ENCODE results near the gene RGS2.

Gene RGS2

DNA sequence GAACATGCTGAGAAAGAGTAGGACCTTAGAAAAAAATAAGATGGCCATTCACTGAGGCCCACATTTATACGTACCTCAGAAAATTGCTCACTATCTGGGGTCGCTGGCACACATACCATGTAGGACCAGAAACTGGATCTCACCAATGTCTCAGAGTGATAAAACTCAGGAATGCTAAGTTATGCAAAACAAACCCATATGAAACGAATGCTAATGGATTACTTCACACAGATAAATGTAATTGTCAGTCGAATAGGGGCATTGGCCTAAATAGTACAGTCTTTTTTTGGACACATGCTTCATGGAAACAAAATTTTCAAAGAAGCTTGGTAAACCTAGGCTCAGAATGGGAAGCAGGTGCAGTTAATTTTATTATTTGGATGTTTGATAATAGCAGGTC, 32.6 kb upstream of the RGS2 start:
- Histone ChIP-seq H3K79me1 (ENCODE audit: low read length) (no peaks in the 10 kb centered on the region), H4K5ac (ENCODE audit: low read length) (no peak overlapping the region), H4K8ac (ENCODE audit: low read depth, low read length) (no peak overlapping the region), H3K27me3 (ENCODE audit: insufficient read depth, low read length, poor library complexity) (no peaks in the 10 kb centered on the region), H3K4ac (ENCODE audit: low read depth, low read length) (no peak overlapping the region), H3K56ac (ENCODE audit: low read length) (no peak overlapping the region), H2BK120ac (ENCODE audit: low read depth, low read length) (no peak overlapping the region), H3K23ac (ENCODE audit: low read length) (no peak overlapping the region), H3K27ac (ENCODE audit: low read depth, low read length) (no peak overlapping the region), H3K4me2 (ENCODE audit: low read length) (no peak overlapping the region), H3K79me2 (ENCODE audit: control insufficient read depth, insufficient read depth, low read length) (no peaks in the 10 kb centered on the region), H2BK5ac (ENCODE audit: low read length) (no peak overlapping the region), H3K4me3 (ENCODE audit: low read length) (no peak overlapping the region), H3K36me3 (ENCODE audit: control insufficient read depth, insufficient read depth, low read length) (no peaks in the 10 kb centered on the region), H2BK15ac (replicated peaks; ENCODE audit: low read depth) (no peak overlapping the region), H2AK5ac (ENCODE audit: low read length) (no peak overlapping the region), H3K9ac (ENCODE audit: low read length) (no peak overlapping the region), H3K4me1 (ENCODE audit: control insufficient read depth, low read depth, low read length) (no peaks in the 10 kb centered on the region), H3K18ac (ENCODE audit: low read length) (no peak overlapping the region)
- DNase-seq, result no peak
- WGBS (ENCODE audit: extremely low coverage, insufficient coverage, low lambda C conversion rate), result no CpG with 5 or more reads among the region's 4 CpGs

- Histone ChIP-seq H4K5ac (ENCODE audit: low read length) (no peak overlapping the region), H3K27me3 (ENCODE audit: insufficient read depth, low read length, poor library complexity) (no peaks in the 10 kb centered on the region), H3K18ac (ENCODE audit: low read length) (no peak overlapping the region), H3K4ac (ENCODE audit: low read depth, low read length) (no peak overlapping the region), H2AK5ac (ENCODE audit: low read length) (no peak overlapping the region), H3K9ac (ENCODE audit: low read length) (no peak overlapping the region), H3K79me2 (ENCODE audit: control insufficient read depth, insufficient read depth, low read length) (no peaks in the 10 kb centered on the region), H3K79me1 (ENCODE audit: low read length) (no peaks in the 10 kb centered on the region), H4K8ac (ENCODE audit: low read depth, low read length) (no peak overlapping the region), H3K27ac (ENCODE audit: low read depth, low read length) (no peak overlapping the region), H3K23ac (ENCODE audit: low read length) (no peak overlapping the region), H3K4me2 (ENCODE audit: low read length) (no peak overlapping the region), H3K36me3 (ENCODE audit: control insufficient read depth, insufficient read depth, low read length) (no peaks in the 10 kb centered on the region), H2BK120ac (ENCODE audit: low read depth, low read length) (no peak overlapping the region), H3K4me3 (ENCODE audit: low read length) (no peak overlapping the region), H2BK15ac (replicated peaks; ENCODE audit: low read depth) (no peak overlapping the region), H3K4me1 (ENCODE audit: control insufficient read depth, low read depth, low read length) (no peaks in the 10 kb centered on the region), H2BK5ac (ENCODE audit: low read length) (no peak overlapping the region), H3K56ac (ENCODE audit: low read length) (no peak overlapping the region)
- WGBS (ENCODE audit: extremely low coverage, insufficient coverage, low lambda C conversion rate), result no CpG with 5 or more reads among the region's 3 CpGs
- no peak for DNase-seq
Measured at GRCh38 chr1:192776998-192777397, 31.8 kb upstream of the RGS2 start.

- no peak overlapping the region for H3K18ac ChIP-seq (ENCODE audit: low read length)
- H2AK5ac ChIP-seq (ENCODE audit: low read length), result no peak overlapping the region
- no peak overlapping the region for H3K56ac ChIP-seq (ENCODE audit: low read length)
- H3K27me3 ChIP-seq (ENCODE audit: insufficient read depth, low read length, poor library complexity), result no peaks in the 10 kb centered on the region
- no peak overlapping the region for H2BK120ac ChIP-seq (ENCODE audit: low read depth, low read length)
- H4K8ac ChIP-seq (ENCODE audit: low read depth, low read length), result no peak overlapping the region
- H3K36me3 ChIP-seq (ENCODE audit: control insufficient read depth, insufficient read depth, low read length), result no peaks in the 10 kb centered on the region
- H4K5ac ChIP-seq (ENCODE audit: low read length), result no peak overlapping the region
- H3K23ac ChIP-seq (ENCODE audit: low read length), result no peak overlapping the region
- DNase-seq, result no peak
- no peak overlapping the region for H3K4me3 ChIP-seq (ENCODE audit: low read length)
- no peak overlapping the region for H3K27ac ChIP-seq (ENCODE audit: low read depth, low read length)
- no CpG with 5 or more reads among the region's 6 CpGs for WGBS (ENCODE audit: extremely low coverage, insufficient coverage, low lambda C conversion rate)
- H3K9ac ChIP-seq (ENCODE audit: low read length), result no peak overlapping the region
- no peaks in the 10 kb centered on the region for H3K79me1 ChIP-seq (ENCODE audit: low read length)
- H3K4ac ChIP-seq (ENCODE audit: low read depth, low read length), result no peak overlapping the region
- H2BK15ac ChIP-seq (replicated peaks; ENCODE audit: low read depth), result no peak overlapping the region
- no peaks in the 10 kb centered on the region for H3K79me2 ChIP-seq (ENCODE audit: control insufficient read depth, insufficient read depth, low read length)
- H2BK5ac ChIP-seq (ENCODE audit: low read length), result no peak overlapping the region
- H3K4me1 ChIP-seq (ENCODE audit: control insufficient read depth, low read depth, low read length), result no peaks in the 10 kb centered on the region
- H3K4me2 ChIP-seq (ENCODE audit: low read length), result no peak overlapping the region
Measured at GRCh38 chr1:192783791-192784190, 25.0 kb upstream of the RGS2 start.

GRCh38 chr1:192784397-192784796, 24.4 kb upstream of the RGS2 start:
- H3K4me2 ChIP-seq (ENCODE audit: low read length), result no peak overlapping the region
- no peaks in the 10 kb centered on the region for H3K36me3 ChIP-seq (ENCODE audit: control insufficient read depth, insufficient read depth, low read length)
- no peak for DNase-seq
- no peak overlapping the region for H2BK5ac ChIP-seq (ENCODE audit: low read length)
- no peak overlapping the region for H2BK120ac ChIP-seq (ENCODE audit: low read depth, low read length)
- 100% methylated on average over 1 of the region's 2 CpGs for WGBS (ENCODE audit: extremely low coverage, insufficient coverage, low lambda C conversion rate)
- H3K4me3 ChIP-seq (ENCODE audit: low read length), result no peak overlapping the region
- no peak overlapping the region for H2BK15ac ChIP-seq (replicated peaks; ENCODE audit: low read depth)
- H4K5ac ChIP-seq (ENCODE audit: low read length), result no peak overlapping the region
- no peak overlapping the region for H3K9ac ChIP-seq (ENCODE audit: low read length)
- no peaks in the 10 kb centered on the region for H3K79me1 ChIP-seq (ENCODE audit: low read length)
- H2AK5ac ChIP-seq (ENCODE audit: low read length), result no peak overlapping the region
- H3K27me3 ChIP-seq (ENCODE audit: insufficient read depth, low read length, poor library complexity), result no peaks in the 10 kb centered on the region
- no peak overlapping the region for H3K27ac ChIP-seq (ENCODE audit: low read depth, low read length)
- no peaks in the 10 kb centered on the region for H3K79me2 ChIP-seq (ENCODE audit: control insufficient read depth, insufficient read depth, low read length)
- H3K4me1 ChIP-seq (ENCODE audit: control insufficient read depth, low read depth, low read length), result no peaks in the 10 kb centered on the region
- H3K4ac ChIP-seq (ENCODE audit: low read depth, low read length), result no peak overlapping the region
- H3K23ac ChIP-seq (ENCODE audit: low read length), result no peak overlapping the region
- H3K56ac ChIP-seq (ENCODE audit: low read length), result no peak overlapping the region
- H3K18ac ChIP-seq (ENCODE audit: low read length), result no peak overlapping the region
- no peak overlapping the region for H4K8ac ChIP-seq (ENCODE audit: low read depth, low read length)

GRCh38 chr1:192786576-192786975, 22.3 kb upstream of the RGS2 start:
- Histone ChIP-seq H3K27ac (ENCODE audit: low read depth, low read length) (no peak overlapping the region), H2AK5ac (ENCODE audit: low read length) (no peak overlapping the region), H3K23ac (ENCODE audit: low read length) (no peak overlapping the region), H3K4me1 (ENCODE audit: control insufficient read depth, low read depth, low read length) (peaks cover 2% of the 10 kb centered on the region), H3K79me1 (ENCODE audit: low read length) (no peaks in the 10 kb centered on the region), H3K79me2 (ENCODE audit: control insufficient read depth, insufficient read depth, low read length) (no peaks in the 10 kb centered on the region), H2BK120ac (ENCODE audit: low read depth, low read length) (no peak overlapping the region), H2BK15ac (replicated peaks; ENCODE audit: low read depth) (no peak overlapping the region), H3K18ac (ENCODE audit: low read length) (no peak overlapping the region), H3K56ac (ENCODE audit: low read length) (no peak overlapping the region), H3K27me3 (ENCODE audit: insufficient read depth, low read length, poor library complexity) (no peaks in the 10 kb centered on the region), H3K4ac (ENCODE audit: low read depth, low read length) (no peak overlapping the region), H3K9ac (ENCODE audit: low read length) (no peak overlapping the region), H3K4me2 (ENCODE audit: low read length) (no peak overlapping the region), H3K4me3 (ENCODE audit: low read length) (no peak overlapping the region), H2BK5ac (ENCODE audit: low read length) (no peak overlapping the region), H3K36me3 (ENCODE audit: control insufficient read depth, insufficient read depth, low read length) (no peaks in the 10 kb centered on the region), H4K8ac (ENCODE audit: low read depth, low read length) (no peak overlapping the region), H4K5ac (ENCODE audit: low read length) (no peak overlapping the region)
- DNase-seq, result no peak
- no CpG with 5 or more reads among the region's 4 CpGs for WGBS (ENCODE audit: extremely low coverage, insufficient coverage, low lambda C conversion rate)

- H3K36me3 ChIP-seq (ENCODE audit: control insufficient read depth, insufficient read depth, low read length), result no peaks in the 10 kb centered on the region
- H3K27ac ChIP-seq (ENCODE audit: low read depth, low read length), result no peak overlapping the region
- no peak overlapping the region for H2AK5ac ChIP-seq (ENCODE audit: low read length)
- H3K79me1 ChIP-seq (ENCODE audit: low read length), result no peaks in the 10 kb centered on the region
- H3K18ac ChIP-seq (ENCODE audit: low read length), result no peak overlapping the region
- H4K8ac ChIP-seq (ENCODE audit: low read depth, low read length), result no peak overlapping the region
- H3K4me2 ChIP-seq (ENCODE audit: low read length), result no peak overlapping the region
- no CpG with 5 or more reads among the region's 9 CpGs for WGBS (ENCODE audit: extremely low coverage, insufficient coverage, low lambda C conversion rate)
- no peak overlapping the region for H3K4ac ChIP-seq (ENCODE audit: low read depth, low read length)
- no peaks in the 10 kb centered on the region for H3K79me2 ChIP-seq (ENCODE audit: control insufficient read depth, insufficient read depth, low read length)
- DNase-seq, result peak; percentile 56
- H3K23ac ChIP-seq (ENCODE audit: low read length), result no peak overlapping the region
- no peaks in the 10 kb centered on the region for H3K27me3 ChIP-seq (ENCODE audit: insufficient read depth, low read length, poor library complexity)
- no peak overlapping the region for H2BK5ac ChIP-seq (ENCODE audit: low read length)
- H3K4me3 ChIP-seq (ENCODE audit: low read length), result no peak overlapping the region
- no peak overlapping the region for H3K9ac ChIP-seq (ENCODE audit: low read length)
- H2BK15ac ChIP-seq (replicated peaks; ENCODE audit: low read depth), result peak overlapping the region; percentile 74
- no peak overlapping the region for H3K56ac ChIP-seq (ENCODE audit: low read length)
- no peak overlapping the region for H2BK120ac ChIP-seq (ENCODE audit: low read depth, low read length)
- no peak overlapping the region for H4K5ac ChIP-seq (ENCODE audit: low read length)
- H3K4me1 ChIP-seq (ENCODE audit: control insufficient read depth, low read depth, low read length), result peaks cover 2% of the 10 kb centered on the region
Measured at GRCh38 chr1:192787914-192788585, 20.8 kb upstream of the RGS2 start.
